GM19239 (cell line): ENCODE measurements around the gene R3HDM2.
A peak's percentile ranks its signal among the peaks of the same experiment; 100 is the strongest.
"Not testable (repeated sequence)": the region's sequence is repeated elsewhere in the genome, so short reads cannot be mapped to it uniquely, and the experiment has no call there.

ENCODE experiments used
- DNase-seq: peaks from one replicate; pipeline ENCODE4 v3.0.0; 2011; ENCODE audit warnings: low spot score; ENCODE audit not compliant: insufficient read length
- FAIRE-seq: peaks from 2 replicates; lab custom pipeline; 2011; peaks lifted over from hg19 to GRCh38; lab: Jason Lieb, UNC

The R3HDM2 gene

DNA sequence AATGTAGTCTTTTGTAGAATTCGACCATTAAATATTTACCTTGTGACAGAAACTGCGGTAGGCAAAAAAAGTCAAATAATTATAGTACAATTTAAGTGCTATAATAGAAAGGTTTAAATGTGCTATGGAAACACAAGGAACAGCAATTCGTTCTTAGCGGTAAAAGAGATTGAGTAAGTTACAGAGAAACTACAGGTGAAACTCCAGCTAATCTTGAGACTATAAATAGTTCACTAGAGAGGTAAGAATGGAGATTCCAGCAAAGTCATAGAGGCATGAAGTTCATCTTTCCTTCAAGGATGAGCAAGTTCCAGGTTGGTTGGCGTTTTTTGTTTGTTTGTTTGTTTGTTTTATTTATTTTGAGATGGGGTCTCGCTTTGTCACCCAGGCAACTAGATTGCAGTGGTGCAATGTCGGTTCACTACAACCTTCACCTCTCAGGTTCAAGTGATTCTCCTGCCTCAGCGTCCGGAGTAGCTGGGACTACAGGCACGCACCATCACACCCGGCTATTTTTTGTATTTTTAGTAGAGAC, 878 bp upstream of the R3HDM2 start:
- DNase-seq = no peak
- peak; percentile 11 for FAIRE-seq

DNA sequence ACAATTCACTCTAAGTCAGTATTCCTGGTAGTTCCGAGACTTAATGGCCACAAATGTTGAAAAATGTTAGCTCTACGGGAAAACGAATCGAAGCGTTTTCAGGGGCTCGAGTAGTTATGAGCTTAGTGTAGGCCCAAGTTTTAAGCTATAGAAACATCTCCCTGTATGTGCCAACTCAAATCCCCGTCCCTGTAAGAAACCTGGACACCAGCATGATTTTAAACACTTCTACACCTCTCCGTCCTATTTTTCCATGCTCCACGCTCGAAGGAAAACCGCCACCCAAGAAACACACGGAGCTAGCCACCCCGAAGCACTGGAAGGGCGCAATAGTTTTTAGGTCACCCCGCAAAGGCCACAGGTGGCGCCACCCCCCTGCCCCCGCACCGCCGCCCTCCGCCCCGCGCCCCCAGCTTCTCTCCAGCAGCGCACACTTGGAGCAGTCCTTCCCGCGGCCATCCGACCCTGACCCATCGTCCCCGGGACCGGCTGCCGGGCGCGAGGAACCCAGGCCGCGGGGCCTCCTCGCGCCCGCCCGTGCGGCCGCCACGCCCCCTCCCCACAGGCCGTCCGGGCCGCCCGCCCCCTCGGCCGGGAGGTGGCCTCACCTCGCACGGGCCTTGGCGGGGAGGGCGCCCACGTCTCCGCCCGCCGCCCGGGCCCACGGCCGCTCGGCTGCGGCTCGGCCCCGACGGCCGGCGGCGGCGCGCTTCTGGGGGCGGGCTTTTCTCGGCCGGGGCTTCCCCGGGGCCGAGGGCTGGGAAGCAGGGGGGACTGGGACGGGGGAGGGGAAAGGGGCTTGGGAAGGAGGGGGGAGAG, 522 bp downstream of the R3HDM2 start:
- FAIRE-seq (peak; percentile 21), DNase-seq (peak; percentile 17)

DNA sequence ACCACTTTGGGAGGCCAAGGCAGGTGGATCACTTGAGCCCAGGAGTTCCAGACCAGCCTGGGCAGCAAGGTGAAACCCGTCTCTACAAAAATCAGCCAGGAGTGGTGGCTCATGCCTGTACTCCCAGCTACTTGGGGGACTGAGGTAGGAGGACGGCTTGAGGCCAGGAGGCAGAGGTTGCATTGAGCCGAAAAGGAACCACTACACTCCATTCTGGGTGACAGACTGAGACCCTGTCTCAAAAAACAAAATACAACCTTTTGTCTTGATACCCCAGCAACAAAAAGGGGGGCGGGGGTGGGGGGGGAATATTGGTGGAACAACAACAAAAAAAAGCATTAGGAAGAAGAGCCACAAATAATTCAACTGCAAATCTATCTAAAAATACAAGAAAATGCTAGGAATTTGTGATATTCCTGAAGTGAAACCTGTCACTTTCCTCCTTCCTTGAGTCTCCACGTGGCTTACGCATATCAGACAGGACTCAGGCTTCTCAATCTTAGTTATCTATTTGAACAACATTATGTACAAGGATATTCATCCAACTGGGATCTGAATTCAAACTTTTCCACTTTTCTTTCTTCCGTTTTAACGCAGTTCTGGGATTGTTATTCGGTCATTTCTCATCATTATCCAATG, 1.3 kb downstream of the R3HDM2 start:
- DNase-seq = no peak

DNA sequence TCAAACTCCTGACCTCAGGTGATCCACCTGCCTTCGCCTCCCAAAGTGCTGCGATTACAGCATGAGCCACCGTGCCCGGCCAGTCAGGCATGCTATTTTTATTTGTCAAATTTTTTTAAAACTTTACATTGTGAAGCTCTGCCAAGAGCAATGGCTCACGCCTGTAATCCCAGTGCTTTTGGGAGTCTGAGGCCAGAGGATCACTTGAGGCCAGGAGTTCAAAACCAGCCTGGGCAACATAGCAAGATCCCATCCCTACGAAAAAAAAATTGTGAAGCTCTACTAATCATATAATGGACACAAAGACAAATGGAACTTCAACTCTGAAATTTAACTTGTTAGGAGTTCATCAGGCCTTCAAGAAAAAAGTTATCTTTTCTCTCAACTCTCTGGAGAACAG, 1.9 kb downstream of the R3HDM2 start:
- no peak for DNase-seq

More for the DNA sequence above, 1.3 kb downstream of the R3HDM2 start:
- peak; percentile 82 for FAIRE-seq

DNA sequence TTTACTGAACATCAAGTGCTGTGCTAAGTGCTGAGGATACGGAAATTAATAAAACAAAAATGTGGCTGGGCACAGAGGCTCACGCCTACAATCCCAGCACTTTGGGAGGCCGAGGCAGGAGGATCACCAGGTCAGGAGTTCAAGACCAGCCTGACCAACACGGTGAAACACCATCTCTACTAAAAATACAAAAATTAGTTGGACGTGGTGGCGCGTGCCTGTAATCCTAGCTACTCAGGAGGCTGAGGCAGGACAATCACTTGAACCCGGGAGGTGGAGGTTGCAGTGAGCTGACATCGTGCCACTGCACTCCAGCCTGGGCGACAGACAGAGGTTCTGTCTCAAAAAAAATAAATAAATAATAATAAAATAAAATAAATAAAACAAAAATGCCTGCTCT, 3.9 kb downstream of the R3HDM2 start:
- DNase-seq, FAIRE-seq: not testable (repeated sequence)

More for the DNA sequence above, 1.9 kb downstream of the R3HDM2 start:
- FAIRE-seq = no peak

DNA sequence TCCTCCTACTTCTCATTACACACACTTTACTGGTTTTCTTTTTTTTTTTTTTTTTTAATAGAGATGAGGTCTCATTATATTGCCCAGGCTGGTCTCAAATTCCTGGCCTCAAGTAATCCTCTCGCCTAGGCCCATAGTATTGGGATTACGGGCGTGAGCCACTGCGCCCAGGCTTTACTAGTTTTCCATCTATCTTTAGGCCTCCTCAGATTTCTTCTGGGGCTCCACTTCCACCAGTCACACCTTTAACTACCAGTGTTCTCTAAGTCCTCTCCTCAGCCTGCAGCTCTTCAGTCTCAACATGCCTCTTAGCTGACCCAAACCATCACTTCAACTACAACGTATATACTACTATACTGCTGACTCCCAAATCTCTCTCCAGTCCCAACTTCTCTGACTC, 10.4 kb downstream of the R3HDM2 start:
- no peak for FAIRE-seq
- DNase-seq = no peak

DNA sequence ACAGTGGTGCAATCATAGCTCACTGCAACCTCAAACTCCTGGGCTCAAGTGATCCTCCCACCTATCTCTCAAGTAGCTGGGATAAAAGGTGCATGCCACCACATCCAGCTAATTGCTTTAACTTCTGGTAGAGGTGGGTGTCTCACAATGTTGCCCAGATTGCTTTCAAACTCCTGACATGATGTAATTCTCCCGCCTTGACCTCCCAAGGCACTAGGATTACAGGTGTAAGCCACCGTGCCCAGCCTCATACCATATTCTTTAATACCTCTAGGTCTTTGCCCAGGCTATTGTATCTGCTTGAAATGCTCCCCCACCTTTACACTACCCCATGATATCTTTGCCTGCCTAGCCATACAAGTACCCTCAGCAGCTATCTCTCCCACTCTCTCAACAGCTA, 11.3 kb downstream of the R3HDM2 start:
- FAIRE-seq (no peak), DNase-seq (no peak)

DNA sequence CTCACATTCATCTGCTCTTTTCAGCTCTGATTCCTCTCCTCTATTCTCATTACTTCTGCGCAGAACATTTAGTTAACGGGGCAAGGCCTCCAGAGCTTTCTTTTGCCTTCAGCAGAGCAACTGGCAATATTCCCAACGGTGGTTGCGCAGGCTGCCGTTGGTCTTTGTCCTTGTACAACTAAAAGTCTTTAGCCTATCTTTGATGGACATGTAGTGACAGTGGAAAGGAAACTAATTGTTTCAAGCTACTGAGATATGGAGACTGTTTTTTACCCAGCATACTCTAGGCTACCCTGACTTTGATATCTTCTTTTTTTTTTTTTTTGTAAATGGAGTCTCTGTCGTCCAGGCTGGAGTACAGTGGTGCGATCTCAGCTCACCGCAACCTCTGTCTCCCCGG, 12.6 kb downstream of the R3HDM2 start:
- DNase-seq (no peak), FAIRE-seq (no peak)

DNA sequence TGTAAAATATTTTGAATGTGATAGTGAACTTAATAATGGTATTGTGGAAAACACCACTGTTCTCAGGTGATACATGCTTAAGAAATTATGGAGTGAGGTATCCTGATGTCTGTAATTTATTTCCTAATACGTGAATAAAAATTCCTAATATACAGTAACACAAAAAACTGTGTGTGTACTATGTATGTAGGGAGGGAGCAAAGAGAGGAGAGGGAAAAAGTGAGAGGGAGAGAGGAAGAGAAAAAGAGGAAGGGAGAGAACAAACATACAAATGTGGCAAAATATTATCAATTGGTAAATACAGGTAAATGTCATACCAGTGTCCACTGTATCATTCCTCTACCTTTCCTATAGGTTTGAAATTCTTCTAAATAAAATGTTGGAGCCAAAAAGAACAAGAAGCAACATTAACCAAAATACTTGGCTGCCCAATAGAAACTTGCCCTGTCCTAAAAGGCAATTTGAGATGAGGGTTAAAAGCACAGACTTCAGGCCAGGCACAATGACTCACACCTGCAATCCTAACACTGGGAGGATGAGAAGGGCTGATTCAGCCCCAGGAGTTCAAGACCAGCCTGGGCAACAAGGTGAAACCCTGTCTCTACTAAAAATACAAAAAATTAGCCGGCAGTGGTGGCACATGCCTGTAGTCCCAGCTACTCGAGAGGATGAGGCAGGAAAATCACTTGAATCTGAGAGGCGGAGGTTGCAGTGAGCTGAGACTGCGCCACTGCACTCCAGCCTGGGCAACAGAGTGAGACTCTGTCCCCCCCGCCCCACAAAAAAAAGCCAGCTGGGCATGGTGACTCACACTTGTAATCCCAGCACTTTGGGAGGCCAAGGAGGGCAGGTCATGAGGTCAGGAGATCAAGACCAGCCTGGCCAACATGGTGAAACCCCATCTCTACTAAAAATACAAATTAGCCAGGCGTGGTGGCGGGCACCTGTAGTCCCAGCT, 14.5 kb downstream of the R3HDM2 start:
- FAIRE-seq (no peak), DNase-seq (no peak)

DNA sequence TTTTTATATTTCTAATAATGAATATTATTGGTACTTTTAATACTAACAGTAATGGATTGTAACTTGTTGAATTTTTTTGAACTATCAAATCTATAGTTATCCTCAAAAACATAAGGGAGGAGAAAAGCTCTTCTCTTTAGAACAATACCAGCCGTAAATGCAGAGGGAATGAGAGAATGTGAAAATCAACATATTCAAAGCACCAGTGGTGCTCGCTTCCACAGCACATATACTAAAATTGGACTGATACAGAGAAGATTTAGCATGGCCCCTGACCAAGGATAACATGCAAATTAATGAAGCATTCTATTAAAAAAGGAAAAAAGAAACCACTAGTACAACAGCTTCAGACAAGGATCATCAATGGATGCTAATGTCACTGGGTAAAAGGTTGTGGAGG, 15.8 kb downstream of the R3HDM2 start:
- FAIRE-seq (no peak), DNase-seq (no peak)

DNA sequence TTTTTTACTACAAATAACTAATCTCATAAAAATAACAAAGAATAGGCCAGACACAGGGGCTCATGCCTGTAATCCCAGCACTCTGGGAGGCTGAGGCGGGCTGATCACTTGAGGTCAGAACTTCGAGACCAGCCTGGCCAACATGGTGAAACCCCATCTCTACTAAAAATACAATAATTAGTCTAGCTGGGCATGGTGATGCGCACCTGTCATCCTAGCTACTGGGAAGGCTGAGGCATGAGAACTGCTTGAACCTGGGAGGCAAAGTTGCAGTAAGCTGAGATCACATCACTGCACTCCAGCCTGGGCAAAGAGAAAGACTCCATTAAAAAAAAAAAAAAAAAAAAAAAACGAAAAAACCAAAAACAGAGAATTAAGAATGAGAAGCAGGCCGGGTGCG, 16.7 kb downstream of the R3HDM2 start:
- not testable (repeated sequence) for FAIRE-seq, DNase-seq

DNA sequence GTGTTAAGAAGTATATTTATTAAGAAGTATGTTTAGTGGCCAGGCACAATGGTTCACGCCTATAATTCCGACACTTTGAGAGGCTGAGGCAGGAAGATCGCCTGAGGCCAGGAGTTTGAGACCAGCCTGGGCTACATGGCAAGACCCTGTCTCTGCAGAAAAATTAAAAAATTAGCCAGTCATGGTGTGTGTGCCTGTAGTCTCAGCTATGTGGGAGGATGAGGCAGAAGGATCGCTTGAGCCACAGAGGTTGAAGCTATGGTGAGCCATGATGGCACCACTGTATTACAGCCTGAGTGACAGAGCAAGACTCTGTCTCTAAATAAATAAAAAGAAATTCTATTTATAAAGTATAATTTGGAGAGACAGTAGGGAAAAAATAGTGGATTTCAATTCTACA, 20.3 kb downstream of the R3HDM2 start:
- FAIRE-seq (no peak), DNase-seq (no peak)

DNA sequence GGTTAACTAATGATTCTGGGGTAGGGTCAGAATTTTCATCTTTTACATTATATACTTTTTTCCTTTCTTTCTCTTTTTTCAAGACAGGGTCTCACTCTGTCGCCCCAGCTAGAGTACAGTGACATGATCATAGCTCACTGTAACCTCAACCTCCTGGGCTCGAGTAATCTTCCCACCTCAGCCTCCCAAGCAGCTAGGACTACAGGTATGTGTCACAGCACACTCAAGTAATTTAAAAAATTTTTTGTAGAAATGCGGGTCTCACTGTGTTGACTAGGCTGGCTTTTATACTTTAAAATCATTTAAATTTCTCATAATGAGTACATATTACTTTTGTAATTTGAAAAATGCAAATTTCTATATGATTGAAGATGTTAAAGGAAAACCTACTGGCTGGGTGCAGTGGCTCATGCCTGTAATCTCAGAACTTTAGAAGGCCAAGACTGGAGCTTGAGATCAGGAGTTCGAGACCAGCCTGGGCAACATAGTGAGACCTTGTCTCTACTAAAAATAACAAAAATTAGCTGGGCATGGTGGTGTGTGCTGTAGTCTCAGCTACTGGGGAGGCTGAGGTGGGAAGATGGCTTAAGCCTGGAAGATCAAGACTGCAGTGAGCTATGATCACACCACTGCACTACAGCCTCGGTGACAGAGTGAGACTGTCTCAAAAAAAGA, 25.7 kb downstream of the R3HDM2 start:
- DNase-seq = no peak
- no peak for FAIRE-seq

DNA sequence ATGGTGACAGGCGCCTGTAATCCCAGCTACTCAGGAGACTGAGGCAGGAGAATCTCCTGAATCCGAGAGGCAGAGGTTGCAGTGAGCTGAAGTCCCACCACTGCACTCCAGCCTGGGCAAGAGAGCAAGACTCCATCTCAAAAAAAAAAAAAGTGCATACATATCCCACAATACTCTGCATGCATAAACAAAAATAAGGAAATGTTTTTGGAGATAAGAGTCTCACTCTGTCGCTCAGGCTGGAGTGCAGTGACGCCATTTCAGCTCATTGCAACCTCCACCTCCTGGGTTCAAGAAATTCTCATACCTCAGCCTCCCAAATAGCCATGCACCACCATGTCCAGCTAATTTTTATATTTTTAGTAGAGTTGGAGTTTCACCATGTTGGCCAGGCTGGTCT, 28.7 kb downstream of the R3HDM2 start:
- DNase-seq, FAIRE-seq: not testable (repeated sequence)

DNA sequence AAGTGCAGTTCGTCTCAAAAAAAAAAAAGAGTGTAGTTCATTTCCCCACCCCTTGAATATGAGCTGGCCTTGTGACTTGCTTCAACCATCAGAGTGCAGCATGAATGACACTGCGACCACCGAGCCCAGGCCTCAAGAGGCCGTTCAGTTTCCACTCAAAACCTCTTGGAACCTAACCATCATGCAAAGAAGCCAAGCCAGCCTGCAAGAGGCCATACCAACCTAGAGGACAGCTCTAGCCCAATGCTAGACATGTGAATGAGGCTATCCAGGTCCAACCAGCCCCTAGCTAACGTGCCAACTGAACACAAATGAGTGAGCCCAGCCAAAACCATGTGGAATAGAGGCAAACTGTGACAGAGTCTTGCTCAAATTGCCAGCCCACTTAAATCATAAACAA, 29.7 kb downstream of the R3HDM2 start:
- no peak for FAIRE-seq

DNA sequence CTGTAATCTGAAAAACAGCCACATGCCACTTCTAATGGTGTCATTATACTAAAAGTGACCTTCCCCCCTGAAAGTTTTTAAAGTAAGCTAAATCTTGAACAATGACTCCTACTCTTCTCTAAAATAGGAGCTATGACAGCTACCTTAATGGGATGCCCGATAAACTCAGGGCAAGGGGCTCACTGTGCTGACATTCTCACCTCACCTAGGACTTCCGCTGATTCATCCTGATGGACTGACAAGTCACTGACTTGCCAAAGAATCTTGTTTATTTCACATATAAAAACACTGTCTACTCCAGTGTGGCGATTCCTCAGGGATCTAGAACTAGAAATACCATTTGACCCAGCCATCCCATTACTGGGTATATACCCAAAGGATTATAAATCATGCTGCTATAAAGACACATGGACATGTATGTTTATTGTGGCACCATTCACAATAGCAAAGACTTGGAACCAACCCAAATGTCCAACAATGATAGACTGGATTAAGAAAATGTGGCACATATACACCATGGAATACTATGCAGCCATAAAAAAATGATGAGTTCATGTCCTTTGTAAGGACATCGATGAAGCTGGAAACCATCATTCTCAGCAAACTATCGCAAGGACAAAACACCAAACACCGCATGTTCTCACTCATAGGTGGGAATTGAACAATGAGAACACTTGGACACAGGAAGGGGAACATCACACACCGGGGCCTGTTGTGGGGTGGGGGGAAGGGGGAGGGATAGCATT, 31.0 kb downstream of the R3HDM2 start:
- not testable (repeated sequence) for DNase-seq, FAIRE-seq

More for the DNA sequence above, 29.7 kb downstream of the R3HDM2 start:
- no peak for DNase-seq

DNA sequence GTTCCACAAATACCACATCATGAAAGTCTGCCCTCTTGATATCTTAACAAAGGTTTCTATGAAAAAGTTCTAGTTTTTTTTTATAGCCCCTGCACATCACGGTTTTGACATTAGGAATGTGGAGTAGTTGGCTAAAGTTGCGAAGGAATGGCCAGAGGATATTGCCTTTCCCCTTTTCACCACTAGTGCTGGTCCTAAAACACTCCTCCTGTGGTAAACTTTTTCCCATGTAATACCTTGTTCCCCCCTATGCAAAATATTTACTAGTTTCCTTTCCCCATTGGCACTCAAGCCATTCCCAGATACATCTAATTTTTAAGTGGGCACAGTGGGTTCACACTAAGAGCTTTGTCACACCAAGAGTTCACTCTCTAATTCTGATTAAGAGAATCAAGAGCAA, 33.4 kb downstream of the R3HDM2 start:
- FAIRE-seq (no peak), DNase-seq (no peak)

DNA sequence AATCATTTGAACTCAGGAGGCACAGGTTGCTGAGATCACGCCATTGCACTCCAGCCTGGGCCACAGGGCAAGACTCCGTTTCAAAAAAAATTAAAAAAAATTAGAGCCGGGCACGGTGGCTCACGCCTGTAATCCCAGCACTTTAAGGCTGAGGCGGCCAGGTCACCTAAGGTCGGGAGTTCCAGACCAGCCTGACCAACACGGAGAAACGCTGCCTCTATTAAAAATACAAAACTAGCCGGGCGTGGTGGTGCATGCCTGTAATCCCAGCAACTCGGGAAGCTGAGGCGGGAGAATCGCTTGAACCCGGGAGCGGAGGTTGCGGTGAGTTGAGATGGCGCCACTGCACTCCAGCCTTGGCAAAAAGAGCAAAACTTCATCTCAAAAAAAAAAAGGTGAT, 35.7 kb downstream of the R3HDM2 start:
- DNase-seq = no peak
- FAIRE-seq = no peak

DNA sequence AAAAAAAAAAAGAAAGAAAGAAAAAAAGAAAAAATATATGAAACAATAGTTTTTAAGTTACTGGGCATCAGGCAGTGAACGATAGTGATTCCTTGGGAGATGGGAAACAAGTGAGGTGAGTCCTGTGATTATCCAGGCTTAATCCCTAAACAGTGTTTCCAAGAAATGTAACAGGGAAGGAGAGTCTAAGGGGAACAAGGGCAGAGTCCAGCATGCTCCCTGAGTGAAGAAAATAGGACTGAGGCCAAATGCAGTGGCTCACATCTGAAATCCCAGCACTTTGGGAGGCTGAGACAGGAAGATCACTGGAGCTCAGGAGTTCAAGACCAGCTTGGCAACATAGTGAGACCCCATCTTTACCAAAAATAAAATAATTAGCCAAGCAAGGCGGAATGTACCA, 40.7 kb downstream of the R3HDM2 start:
- DNase-seq (no peak), FAIRE-seq (no peak)
